ENCODE measurements around the gene KCNA3.

The KCNA3 gene

GRCh38 chr1:110674337-110675059, at the start of gene KCNA3:
TSS of gene KCNA3 (minus strand) at chr1:110674940. CDS start at chr1:110674809, 131 bp downstream.
- no peak within 1 kb of the TSS for H3K4me3 ChIP-seq (ENCODE audit: low read depth, low read length)
- TF ChIP-seq CTCF (IDR thresholded peaks at IDR 0.05; ENCODE audit: low read depth, low read length): no peak

GRCh38 chr1:110722807-110723206, 48.1 kb upstream of the KCNA3 start:
- H3K4me3 ChIP-seq (ENCODE audit: low read depth, low read length): no peak overlapping the region
- TF ChIP-seq CTCF (IDR thresholded peaks at IDR 0.05; ENCODE audit: low read depth, low read length): no peak

- H3K4me3 ChIP-seq (ENCODE audit: low read depth, low read length): no peak overlapping the region
- no peak for TF ChIP-seq CTCF (IDR thresholded peaks at IDR 0.05; ENCODE audit: low read depth, low read length)
Measured at GRCh38 chr1:110719908-110720307, 45.2 kb upstream of the KCNA3 start.

GRCh38 chr1:110718452-110718851, 43.7 kb upstream of the KCNA3 start:
- TF ChIP-seq CTCF (IDR thresholded peaks at IDR 0.05; ENCODE audit: low read depth, low read length): no peak

GRCh38 chr1:110717179-110717578, 42.4 kb upstream of the KCNA3 start:
- H3K4me3 ChIP-seq (ENCODE audit: low read depth, low read length): no peak overlapping the region
- TF ChIP-seq CTCF (IDR thresholded peaks at IDR 0.05; ENCODE audit: low read depth, low read length): no peak

More at GRCh38 chr1:110718452-110718851, 43.7 kb upstream of the KCNA3 start:
- no peak overlapping the region for H3K4me3 ChIP-seq (ENCODE audit: low read depth, low read length)

GRCh38 chr1:110714374-110714995, 39.7 kb upstream of the KCNA3 start:
- no peak for TF ChIP-seq CTCF (IDR thresholded peaks at IDR 0.05; ENCODE audit: low read depth, low read length)
- H3K4me3 ChIP-seq (ENCODE audit: low read depth, low read length): no peak overlapping the region

GRCh38 chr1:110713221-110713620, 38.5 kb upstream of the KCNA3 start:
- no peak for TF ChIP-seq CTCF (IDR thresholded peaks at IDR 0.05; ENCODE audit: low read depth, low read length)
- no peak overlapping the region for H3K4me3 ChIP-seq (ENCODE audit: low read depth, low read length)

Data from WI38 (cell line).